Keratinocyte (primary cell): ENCODE results near the gene OR10A7.

Experiments used
- CTCF ChIP-seq, 3 experiments: IDR thresholded peaks in 1 of 3; conservative IDR thresholded peaks in 1 of 3; optimal IDR thresholded peaks in 1 of 3; 2 replicates in 2 of 3; 3 replicates in 1 of 3; pipeline versions ENCODE3 to v1.5.1; 2011; ENCODE audit warnings: low read length in 3 of 3, mild to moderate bottlenecking in 3 of 3, moderate library complexity in 2 of 3, control low read depth in 1 of 3, inconsistent platforms in 1 of 3; ENCODE audit not compliant: insufficient read depth in 2 of 3; ENCODE audit errors: extremely low read depth in 1 of 3
- EZH2 ChIP-seq: IDR thresholded peaks from one replicate; pipeline ENCODE4 v1.6.1; 2012; ENCODE audit warnings: inconsistent platforms, mild to moderate bottlenecking, low read length, moderate library complexity

- TF ChIP-seq CTCF (optimal IDR thresholded peaks at IDR 0.05 in 1 of 3, IDR thresholded peaks at IDR 0.05 in 1 of 3, conservative IDR thresholded peaks at IDR 0.05 in 1 of 3; ENCODE audit: extremely low read depth in 1 of 3, insufficient read depth in 2 of 3, low read length in 3 of 3) (no peak), EZH2 (no peak)
These were observed 5.7 kb downstream of the OR10A7 start for GRCh38 chr12:55226523-55226922.
